WTC11 (cell line): ENCODE data around the gene OTUD4. TPM values are rescaled to one million over a fixed set of nuclear protein-coding genes. Genes with fewer than 3 reads are reported as not detected.
"Not testable (repeated sequence)": the region's sequence is repeated elsewhere in the genome, so short reads cannot be mapped to it uniquely, and the experiment has no call there.

Experiments used
- ATAC-seq: fragments of 200-7000 bp; cut with Tn5 transposase; 2 replicates; pipeline ENCODE4 v1.10.0; 2021; ENCODE audit warnings: mild to moderate bottlenecking, moderate library complexity
- CTCF ChIA-PET: fragments of 300-600 bp; sonication (Branson Sonifier 250); formaldehyde crosslinking; loops from one replicate; lab custom pipeline; 2021; ENCODE audit warnings: antibody characterized with exemption; lab: Charles Lee
- POLR2A ChIA-PET: fragments of 350-600 bp; sonication (Branson Sonifier 250); formaldehyde crosslinking; loops from one replicate; lab custom pipeline; 2021; ENCODE audit warnings: antibody characterized with exemption; lab: Charles Lee
- DNase-seq: peaks from one replicate; pipeline ENCODE4 v3.0.0; 2021; ENCODE audit warnings: low spot score
- H3K27ac Mint-ChIP-seq: 2 replicates; pipeline ENCODE4 v1.8.0; 2021; ENCODE audit warnings: mixed read lengths
- H3K27me3 Mint-ChIP-seq: 2 replicates; pipeline ENCODE4 v1.8.0; 2021; ENCODE audit warnings: low read depth, mild to moderate bottlenecking, moderate library complexity, mixed read lengths
- H3K36me3 Mint-ChIP-seq: 2 replicates; pipeline ENCODE4 v1.8.0; 2021; ENCODE audit warnings: mixed read lengths
- H3K4me1 Mint-ChIP-seq: 2 replicates; pipeline ENCODE4 v1.8.0; 2022; ENCODE audit warnings: mixed read lengths
- H3K4me3 Mint-ChIP-seq: 2 replicates; pipeline ENCODE4 v1.8.0; 2021; ENCODE audit warnings: mild to moderate bottlenecking, moderate library complexity, mixed read lengths
- H3K9me3 Mint-ChIP-seq: 2 replicates; pipeline ENCODE4 v1.8.0; 2021; ENCODE audit warnings: mixed read lengths
- AR ChIP-seq: fragments of 250-450 bp; sonication (Bioruptor Pico); IDR thresholded peaks from 2 replicates; pipeline ENCODE4 v1.9.0; 2021; ENCODE audit warnings: mild to moderate bottlenecking
- ATF1 ChIP-seq: sonication (generic); formaldehyde crosslinking; IDR thresholded peaks from 2 replicates; pipeline ENCODE4 v1.8.1; 2023; ENCODE audit warnings: mild to moderate bottlenecking, moderate library complexity, missing genetic modification reagents
- CREM ChIP-seq: sonication (generic); formaldehyde crosslinking; IDR thresholded peaks from 2 replicates; pipeline ENCODE4 v1.8.1; 2022; ENCODE audit warnings: mild to moderate bottlenecking, missing genetic modification reagents, moderate library complexity
- E2F4 ChIP-seq: sonication (generic); formaldehyde crosslinking; IDR thresholded peaks from 2 replicates; pipeline ENCODE4 v1.8.1; 2022; ENCODE audit warnings: low read depth, mild to moderate bottlenecking, moderate library complexity, missing genetic modification reagents, borderline replicate concordance
- ERG ChIP-seq: fragments of 250-450 bp; sonication (Bioruptor Pico); IDR thresholded peaks from 2 replicates; pipeline ENCODE4 v1.8.0; 2021; ENCODE audit warnings: mild to moderate bottlenecking
- FOXP4 ChIP-seq: sonication (generic); formaldehyde crosslinking; IDR thresholded peaks from 2 replicates; pipeline ENCODE4 v1.8.0; 2022; ENCODE audit warnings: mild to moderate bottlenecking, missing genetic modification reagents
- KAT7 ChIP-seq: sonication (generic); formaldehyde crosslinking; IDR thresholded peaks from 2 replicates; pipeline ENCODE4 v1.8.1; 2023; ENCODE audit warnings: missing genetic modification reagents, mild to moderate bottlenecking, borderline replicate concordance
- MAX ChIP-seq: sonication (generic); formaldehyde crosslinking; IDR thresholded peaks from 2 replicates; pipeline ENCODE4 v1.8.0; 2022; ENCODE audit warnings: mild to moderate bottlenecking, missing genetic modification reagents
- MLX ChIP-seq: sonication (generic); formaldehyde crosslinking; IDR thresholded peaks from 2 replicates; pipeline ENCODE4 v1.8.1; 2023; ENCODE audit warnings: mild to moderate bottlenecking, missing genetic modification reagents, moderate library complexity
- NFYB ChIP-seq: sonication (generic); formaldehyde crosslinking; conservative IDR thresholded peaks from 2 replicates; pipeline ENCODE4 v1.8.0; 2022; ENCODE audit warnings: low read depth, missing genetic modification reagents
- NR1H2 ChIP-seq: sonication (generic); formaldehyde crosslinking; IDR thresholded peaks from 2 replicates; pipeline ENCODE4 v1.9.0; 2021; ENCODE audit warnings: mild to moderate bottlenecking, moderate library complexity, missing genetic modification reagents
- RORB ChIP-seq: fragments of 250-450 bp; sonication (Bioruptor Pico); IDR thresholded peaks from 2 replicates; pipeline ENCODE4 v1.9.0; 2021; ENCODE audit warnings: mild to moderate bottlenecking
- SMAD3 ChIP-seq: sonication (generic); formaldehyde crosslinking; IDR thresholded peaks from 2 replicates; pipeline ENCODE4 v1.8.0; 2022; ENCODE audit warnings: missing genetic modification reagents, mild to moderate bottlenecking, borderline replicate concordance
- TEAD1 ChIP-seq: sonication (generic); formaldehyde crosslinking; IDR thresholded peaks from 2 replicates; pipeline ENCODE4 v1.8.0; 2022; ENCODE audit warnings: mild to moderate bottlenecking, missing genetic modification reagents
- ZNF219 ChIP-seq: sonication (generic); formaldehyde crosslinking; IDR thresholded peaks from 2 replicates; pipeline ENCODE4 v1.8.0; 2023; ENCODE audit warnings: missing genetic modification reagents, mild to moderate bottlenecking, borderline replicate concordance
- ZNF263 ChIP-seq: sonication (generic); formaldehyde crosslinking; IDR thresholded peaks from 2 replicates; pipeline ENCODE4 v1.8.1; 2022; ENCODE audit warnings: low read depth, mild to moderate bottlenecking, moderate library complexity, missing genetic modification reagents
- ZNF281 ChIP-seq: sonication (generic); formaldehyde crosslinking; IDR thresholded peaks from 2 replicates; pipeline ENCODE4 v1.8.0; 2023; ENCODE audit warnings: mild to moderate bottlenecking, missing genetic modification reagents
- total RNA-seq: library from RNA; stranded (reverse); gene quantifications from 3 replicates; pipeline ENCODE4 v1.2.3, GENCODE V29; 2021

Gene OTUD4
- total RNA-seq, 1 experiment from 2014 or later = 44.6 TPM

GRCh38 chr4:145180298-145181090 lies at the start of gene OTUD4 (continued):
- no peak for TF ChIP-seq FOXP4 (CRISPR knock-in tag)
- TF ChIP-seq MAX (CRISPR knock-in tag) = peak; percentile 64; the same call in 1 of the 2 replicates
- TF ChIP-seq ZNF263 (CRISPR knock-in tag) = no peak
- no peak for TF ChIP-seq ATF1 (CRISPR knock-in tag)
- no peak for TF ChIP-seq MLX
- TF ChIP-seq SMAD3 = no peak
- no peak for TF ChIP-seq E2F4 (CRISPR knock-in tag)
- no peak for TF ChIP-seq AR (CRISPR knock-in tag)
- no peak for TF ChIP-seq CREM (CRISPR knock-in tag)
- TF ChIP-seq KAT7 = 0 out of 2 replicates have a peak, but pooled peaks have one; percentile 8
- TF ChIP-seq, all 79 proteins: peak for 8

GRCh38 chr4:145223228-145223627 lies 42.8 kb upstream of the OTUD4 start:
- H3K27me3 Mint-ChIP-seq, ATAC-seq, H3K4me1 Mint-ChIP-seq, H3K27ac Mint-ChIP-seq, DNase-seq, H3K4me3 Mint-ChIP-seq, CTCF ChIA-PET, H3K36me3 Mint-ChIP-seq, H3K9me3 Mint-ChIP-seq, POLR2A ChIA-PET: not testable (repeated sequence)

GRCh38 chr4:145221529-145221928 lies 41.1 kb upstream of the OTUD4 start:
- peaks cover 19% of the 10 kb centered on the region for H3K4me1 Mint-ChIP-seq
- POLR2A ChIA-PET, H3K4me3 Mint-ChIP-seq, ATAC-seq, H3K27ac Mint-ChIP-seq, CTCF ChIA-PET, H3K9me3 Mint-ChIP-seq, DNase-seq, H3K36me3 Mint-ChIP-seq, H3K27me3 Mint-ChIP-seq: not testable (repeated sequence)

- no peak for DNase-seq
- Mint-ChIP-seq H3K4me1 (peaks cover 19% of the 10 kb centered on the region), H3K36me3 (0 out of 2 replicates have a peak, but pooled peaks cover 2% of the 10 kb centered on the region), H3K27ac (no peak overlapping the region; the same call in 1 of the 2 replicates), H3K27me3 (no peaks in the 10 kb centered on the region; the same call in none of the 2 replicates), H3K9me3 (peaks cover 4% of the 10 kb centered on the region), H3K4me3 (no peak overlapping the region)
- no peak for ATAC-seq
- POLR2A ChIA-PET = no interaction called here
- CTCF ChIA-PET = interaction anchor here (0.7 to 3.3 kb wide), 2 partner anchors 15 to 338 kb away, joined by 4 to 16 read pairs; no protein-coding TSS in a partner anchor
- TF ChIP-seq ZNF219 (CRISPR knock-in tag) = no peak
- TF ChIP-seq NFYB (CRISPR knock-in tag) = no peak
- no peak for TF ChIP-seq NR1H2
- no peak for TF ChIP-seq ERG (CRISPR knock-in tag)
- TF ChIP-seq ZNF281 = no peak
- no peak for TF ChIP-seq TEAD1
- no peak for TF ChIP-seq RORB (CRISPR knock-in tag)
These were observed 38.7 kb upstream of the OTUD4 start for GRCh38 chr4:145219090-145219489.
